ENCODE data around the gene LPO.

Gene LPO

GRCh38 chr17:58238147-58238634, at the start of gene LPO:
LPO (plus strand) TSS chr17:58238584; CDS start chr17:58242980, 4,396 bp downstream.
- peak; percentile 35 for DNase-seq

DNA sequence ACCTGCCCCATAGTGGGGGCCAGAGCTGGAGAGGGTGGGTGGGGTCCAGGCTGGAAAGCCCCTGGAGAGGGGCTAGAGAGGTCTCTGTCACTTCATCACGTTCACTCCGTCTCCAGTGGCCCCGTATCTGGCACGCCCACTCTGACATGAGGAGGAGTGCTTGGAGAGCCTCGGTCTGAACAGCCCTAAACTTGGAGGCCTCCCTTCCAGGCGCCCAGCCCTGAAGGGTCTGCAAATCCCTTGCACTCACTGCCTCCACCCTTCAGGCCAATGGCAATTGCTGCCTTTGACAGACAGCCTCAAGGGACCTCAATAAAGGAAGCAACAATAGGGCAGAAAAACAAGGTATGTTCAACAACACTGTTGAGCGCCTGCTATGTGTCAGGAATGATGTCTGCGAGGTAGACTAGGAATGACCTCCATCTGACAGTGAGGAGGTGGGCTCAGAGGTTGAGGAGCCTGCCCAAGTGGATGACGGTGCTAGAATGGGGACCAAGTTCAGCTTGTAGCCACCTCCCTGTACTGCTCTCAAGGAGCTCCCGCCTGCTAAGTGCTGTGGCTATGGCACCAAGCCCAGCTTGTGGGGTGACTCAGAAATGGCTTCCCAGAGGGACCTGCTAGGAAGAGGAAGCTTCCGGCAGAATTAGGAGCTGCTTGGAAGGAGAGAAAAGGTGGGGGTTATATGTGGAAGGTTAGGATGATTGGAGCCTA, 48.8 kb upstream of the LPO start:
- peak; percentile 64 for DNase-seq

- peak; percentile 9 for DNase-seq
Observed at GRCh38 chr17:58191241-58191896, 47.0 kb upstream of the LPO start.

DNA sequence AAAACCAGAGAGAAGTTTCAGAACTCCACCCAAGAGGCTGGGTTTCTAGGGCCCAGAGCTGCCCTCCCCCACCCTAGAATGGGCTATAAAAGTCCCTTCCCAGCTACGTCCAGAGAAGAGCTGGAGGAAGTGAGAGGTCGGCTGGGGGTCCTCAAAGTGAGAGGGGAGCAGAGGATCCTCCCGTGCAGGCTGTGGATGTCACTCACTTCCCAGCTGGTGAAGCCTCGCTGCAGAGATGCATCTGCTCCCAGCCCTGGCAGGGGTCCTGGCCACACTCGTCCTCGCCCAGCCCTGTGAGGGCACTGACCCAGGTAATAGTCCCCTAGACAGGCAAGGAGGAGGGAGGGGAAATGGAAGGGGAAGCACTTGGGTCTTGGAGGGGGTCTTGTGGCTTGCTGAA, 45.8 kb upstream of the LPO start, which contains the start of gene EPX:
Gene EPX, plus strand, starts transcription at position 115 of the 400 bp plus-strand sequence. Its CDS starts 121 bp downstream, at position 236.
- no peak for DNase-seq

DNA sequence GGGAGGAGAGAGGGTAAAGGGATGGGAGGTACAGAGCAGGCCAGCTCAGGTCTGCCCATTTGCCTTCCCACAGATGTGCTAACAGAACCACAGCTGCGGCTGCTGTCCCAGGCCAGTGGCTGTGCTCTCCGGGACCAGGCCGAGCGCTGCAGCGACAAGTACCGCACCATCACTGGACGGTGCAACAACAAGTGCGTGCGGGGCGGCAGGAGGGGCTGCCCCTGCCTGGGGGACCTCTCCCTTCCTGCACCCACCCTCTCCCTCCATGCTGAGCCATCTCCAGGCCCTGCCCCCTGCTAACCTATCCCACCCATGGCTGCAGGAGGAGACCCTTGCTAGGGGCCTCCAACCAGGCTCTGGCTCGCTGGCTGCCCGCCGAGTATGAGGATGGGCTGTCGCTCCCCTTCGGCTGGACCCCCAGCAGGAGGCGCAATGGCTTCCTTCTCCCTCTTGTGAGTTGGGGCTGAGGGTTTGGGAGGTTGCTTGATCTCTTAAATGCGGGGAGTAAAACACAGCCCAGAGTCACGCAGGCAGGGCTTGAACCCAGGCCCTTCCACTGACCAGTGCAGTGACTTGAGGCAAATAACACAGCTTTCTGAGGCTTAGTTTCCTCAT, 44.6 kb upstream of the LPO start:
- no peak for DNase-seq

GRCh38 chr17:58195518-58196123, 42.8 kb upstream of the LPO start:
- no peak for DNase-seq

DNA sequence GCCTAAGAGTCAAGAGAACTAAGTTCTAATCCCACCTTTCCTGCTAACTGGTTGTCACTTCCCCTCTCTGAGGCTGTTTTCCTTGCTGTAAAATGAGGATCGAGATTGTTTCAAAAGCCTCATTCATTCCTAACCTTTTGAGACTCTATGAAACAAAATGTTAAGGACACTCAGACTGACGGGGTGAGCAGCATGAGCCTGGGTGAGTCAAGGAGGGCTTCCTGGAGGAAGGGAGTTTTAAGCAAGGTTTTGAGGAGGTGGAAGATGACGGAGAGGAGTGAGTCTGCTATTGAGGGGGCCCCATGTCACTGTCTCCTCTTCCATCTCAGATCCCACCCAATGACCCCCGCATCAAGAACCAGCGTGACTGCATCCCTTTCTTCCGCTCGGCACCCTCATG, 41.8 kb upstream of the LPO start:
- no peak for DNase-seq

DNA sequence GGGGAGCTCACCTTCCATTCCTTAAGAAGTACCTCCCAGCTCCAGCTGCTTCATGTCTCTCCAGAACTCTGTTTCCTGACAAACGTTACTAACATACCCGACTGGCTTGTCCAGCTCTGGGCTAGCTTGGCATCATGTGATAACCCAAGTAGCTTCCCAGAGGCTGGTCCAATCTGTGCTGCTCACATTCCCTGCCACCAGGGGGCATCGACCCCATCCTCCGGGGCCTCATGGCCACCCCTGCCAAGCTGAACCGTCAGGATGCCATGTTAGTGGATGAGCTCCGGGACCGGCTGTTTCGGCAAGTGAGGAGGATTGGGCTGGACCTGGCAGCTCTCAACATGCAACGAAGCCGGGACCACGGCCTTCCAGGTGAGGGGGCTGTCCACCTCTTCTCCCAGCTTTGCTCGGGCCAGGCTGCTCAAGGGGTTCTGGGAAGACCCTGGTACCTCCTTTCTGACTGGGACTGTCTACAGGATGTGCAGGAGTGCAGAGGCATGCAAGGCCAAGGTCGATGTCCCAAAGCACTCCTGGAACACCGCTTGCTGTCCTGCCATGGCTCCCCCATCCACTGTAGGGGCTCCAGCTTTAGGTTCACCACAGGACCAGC, 38.3 kb upstream of the LPO start:
- DNase-seq, result no peak

DNA sequence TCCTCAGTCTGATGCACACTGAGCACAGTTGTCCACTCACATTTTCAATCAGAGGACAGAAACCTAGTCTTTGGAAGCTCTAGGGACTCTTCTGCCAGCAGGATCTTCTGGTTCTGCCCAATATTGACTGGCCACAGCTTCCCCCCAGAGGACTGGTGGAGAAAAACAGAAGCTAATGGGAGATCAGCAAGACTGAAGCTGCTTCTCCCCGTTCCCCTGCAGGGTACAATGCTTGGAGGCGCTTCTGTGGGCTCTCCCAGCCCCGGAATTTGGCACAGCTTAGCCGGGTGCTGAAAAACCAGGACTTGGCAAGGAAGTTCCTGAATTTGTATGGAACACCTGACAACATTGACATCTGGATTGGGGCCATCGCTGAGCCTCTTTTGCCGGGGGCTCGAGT, 35.5 kb upstream of the LPO start:
- no peak for DNase-seq

- no peak for DNase-seq
Observed at GRCh38 chr17:58204796-58205195, 33.6 kb upstream of the LPO start.

DNA sequence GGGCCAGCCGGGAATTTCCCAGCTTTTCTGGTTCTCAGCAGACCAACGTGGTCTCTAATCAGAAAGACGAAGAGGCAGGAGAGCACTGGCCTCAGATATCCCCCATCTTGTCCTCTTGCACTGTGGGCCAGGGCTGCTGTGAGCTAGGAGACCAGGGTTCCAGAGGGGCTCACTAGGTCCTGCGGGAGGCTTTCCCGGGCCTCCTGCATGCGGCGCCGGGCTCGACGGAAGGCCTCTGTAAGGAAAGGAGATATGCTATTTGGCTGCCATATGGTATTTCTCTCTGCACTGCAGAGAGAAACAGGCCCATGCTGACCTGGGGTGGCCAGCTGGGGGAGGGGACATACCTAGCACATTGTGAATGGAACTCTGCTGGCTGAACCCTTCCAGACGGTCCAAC, 32.4 kb upstream of the LPO start:
- no peak for DNase-seq

GRCh38 chr17:58207451-58207850, 30.9 kb upstream of the LPO start:
- no peak for DNase-seq

DNA sequence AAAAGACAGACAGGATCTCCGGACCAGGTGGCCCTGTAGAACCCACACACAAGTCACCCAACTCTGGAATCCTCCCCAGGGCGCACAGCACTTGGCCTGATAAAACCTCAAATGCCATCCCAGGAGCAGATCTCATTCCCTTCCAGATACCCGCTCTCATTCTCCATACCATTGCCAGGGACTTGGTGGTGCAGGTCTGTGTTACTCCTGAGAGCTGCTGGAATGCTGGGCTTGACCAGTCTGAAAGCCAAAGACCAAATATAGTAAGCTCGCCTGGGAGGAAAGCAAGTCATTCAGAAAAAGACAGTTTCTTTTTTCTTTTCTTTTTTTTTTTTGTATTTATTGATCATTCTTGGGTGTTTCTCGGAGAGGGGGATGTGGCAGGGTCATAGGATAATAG, 30.0 kb upstream of the LPO start:
- no peak for DNase-seq

GRCh38 chr17:58210922-58211321, 27.5 kb upstream of the LPO start:
- DNase-seq, result no peak

DNA sequence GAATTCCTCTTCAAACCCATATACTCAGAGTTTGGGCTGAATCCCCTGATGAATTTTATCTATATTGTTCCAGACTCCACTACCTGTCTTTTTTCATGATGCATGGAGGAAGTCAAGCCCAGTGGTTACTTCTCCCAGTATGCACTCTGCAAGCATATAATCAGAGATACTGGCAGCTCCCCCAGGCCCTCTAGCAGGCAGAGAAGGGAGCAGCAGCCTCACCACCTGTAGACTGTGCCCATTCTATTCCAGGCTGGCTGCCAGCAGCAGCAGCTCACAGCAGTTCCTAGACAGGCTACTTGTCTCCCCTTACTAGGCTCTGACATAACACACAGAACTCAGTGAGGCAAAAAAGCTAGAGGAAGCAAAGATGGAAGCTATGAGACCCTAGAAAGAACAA, 22.7 kb upstream of the LPO start:
- DNase-seq, result peak; percentile 48

GRCh38 chr17:58217766-58218165, 20.6 kb upstream of the LPO start:
- DNase-seq, result peak; percentile 10

DNA sequence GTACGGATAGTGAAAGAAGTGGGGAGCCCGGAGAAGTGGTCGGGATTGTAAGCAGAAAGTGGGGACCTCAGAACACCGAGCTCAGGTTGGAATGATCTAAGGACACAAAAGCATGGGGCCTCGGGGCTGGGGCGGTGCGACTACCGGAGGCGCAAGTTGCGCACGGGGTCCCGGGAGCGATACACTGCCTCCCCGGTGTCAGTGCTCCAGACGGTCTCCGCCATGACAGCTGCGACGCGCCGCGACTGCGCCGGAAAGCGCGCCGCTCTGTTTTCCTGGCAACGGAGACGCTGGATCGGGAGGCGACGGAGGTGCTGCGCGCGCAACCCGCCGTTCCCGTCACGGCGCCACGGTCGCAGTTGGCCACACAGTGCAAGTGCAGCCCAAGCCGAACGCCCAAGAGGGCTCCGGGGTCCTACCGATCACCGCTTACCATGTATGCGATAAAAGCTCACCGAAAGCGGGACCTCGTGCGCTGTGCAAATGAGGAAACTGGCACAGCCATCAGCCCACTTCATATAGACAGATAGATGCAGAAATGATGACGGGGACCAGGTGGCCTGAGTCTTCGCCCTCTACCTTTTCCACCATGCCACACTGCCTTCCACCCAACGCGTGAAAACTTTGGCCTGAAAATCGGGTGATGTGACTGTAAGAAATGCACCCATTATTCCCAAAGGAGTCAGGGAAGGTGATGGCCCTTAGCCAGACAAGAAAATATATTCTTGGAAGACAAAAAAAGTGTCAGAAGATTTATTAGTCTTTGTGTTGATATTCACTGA, 19.2 kb upstream of the LPO start, which contains the start of gene MKS1:
Gene MKS1, minus strand, starts transcription at position 249 of the 782 bp plus-strand sequence. Its CDS starts 25 bp downstream, at position 224.
- peak; percentile 83 for DNase-seq

- peak; percentile 37 for DNase-seq
Observed at GRCh38 chr17:58219789-58220183, 18.6 kb upstream of the LPO start.

DNA sequence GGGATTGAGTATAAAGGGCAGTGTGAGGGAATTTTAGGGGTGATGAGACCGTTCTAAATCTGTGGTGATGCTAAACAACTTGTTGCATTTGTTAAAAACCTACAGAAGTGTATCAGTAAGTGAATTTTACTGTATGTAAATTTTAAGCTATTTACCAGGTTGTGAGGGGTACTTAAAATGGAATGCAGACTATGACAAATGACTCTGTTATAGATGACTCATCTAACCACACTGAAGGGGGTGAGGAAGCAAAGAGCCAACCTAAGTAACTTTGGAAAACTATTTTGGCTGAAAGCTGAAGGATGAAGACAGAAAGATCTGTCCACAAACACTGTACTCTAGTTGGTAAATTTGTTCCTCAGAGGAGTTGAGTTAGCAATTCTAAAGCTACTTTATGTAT, 14.1 kb upstream of the LPO start:
- no peak for DNase-seq

DNA sequence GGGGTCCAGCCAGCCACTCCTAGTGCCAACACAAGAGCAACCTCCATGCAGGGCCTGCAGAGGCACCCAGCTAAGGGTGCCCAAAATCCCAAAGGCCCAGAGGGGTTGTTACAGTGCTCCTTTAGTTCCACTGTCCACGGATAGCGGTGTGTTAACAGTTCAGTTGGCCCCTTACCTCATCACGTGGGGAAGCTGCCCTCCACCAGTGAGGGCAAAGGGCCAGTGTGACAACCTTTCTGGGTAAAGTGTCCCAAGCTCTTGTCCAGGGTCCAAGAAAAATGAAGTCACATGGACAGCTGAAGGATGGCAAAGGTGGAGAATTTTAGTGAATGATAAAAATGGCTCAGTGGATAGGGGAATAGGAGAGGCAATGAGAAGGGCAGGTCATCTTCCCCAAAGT, 10.7 kb upstream of the LPO start:
- no peak for DNase-seq

- no peak for DNase-seq
Observed at GRCh38 chr17:58228679-58229078, 9.7 kb upstream of the LPO start.

DNA sequence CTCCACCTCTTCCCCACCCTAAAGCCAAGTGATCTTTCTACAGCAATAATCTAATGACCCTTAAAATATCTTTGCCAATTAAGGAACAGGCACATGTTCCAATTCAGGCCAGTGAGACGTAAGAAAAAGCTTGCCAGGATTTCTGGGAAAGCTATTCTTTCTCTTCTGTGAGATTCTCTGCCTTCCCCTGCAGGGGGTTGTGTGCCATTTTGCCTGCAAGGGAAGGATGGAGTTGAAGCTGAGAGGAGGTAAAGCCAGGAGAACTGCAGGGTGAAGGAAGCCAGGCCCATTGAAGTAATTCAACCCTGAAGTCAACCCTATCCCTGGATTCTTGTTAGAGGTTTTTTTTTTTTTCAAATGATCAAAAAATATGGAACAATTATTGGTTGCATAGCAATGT, 9.0 kb upstream of the LPO start:
- no peak for DNase-seq
